ENCODE measurements around the gene TPRG1.

DNA sequence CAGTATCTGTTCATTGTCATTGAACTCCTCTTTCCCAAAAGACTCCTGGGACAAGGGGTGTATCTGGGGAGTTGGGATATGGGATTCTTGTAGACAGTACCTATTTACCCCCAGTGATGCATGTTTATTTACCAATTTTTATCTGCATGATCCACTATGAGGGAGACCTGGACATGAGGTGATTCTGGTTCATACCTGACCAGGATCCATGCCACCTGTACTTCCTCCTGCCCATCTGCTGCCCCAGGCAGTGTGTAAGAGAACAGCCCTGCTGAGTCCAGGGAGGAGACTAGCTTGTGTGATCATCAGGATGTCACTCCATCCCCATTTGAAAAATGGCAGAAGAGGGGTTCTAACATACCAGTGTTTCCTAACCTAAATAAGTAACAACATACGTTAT is 3.1 kb upstream of the TPRG1 start:
- TF ChIP-seq, protein P1, sequence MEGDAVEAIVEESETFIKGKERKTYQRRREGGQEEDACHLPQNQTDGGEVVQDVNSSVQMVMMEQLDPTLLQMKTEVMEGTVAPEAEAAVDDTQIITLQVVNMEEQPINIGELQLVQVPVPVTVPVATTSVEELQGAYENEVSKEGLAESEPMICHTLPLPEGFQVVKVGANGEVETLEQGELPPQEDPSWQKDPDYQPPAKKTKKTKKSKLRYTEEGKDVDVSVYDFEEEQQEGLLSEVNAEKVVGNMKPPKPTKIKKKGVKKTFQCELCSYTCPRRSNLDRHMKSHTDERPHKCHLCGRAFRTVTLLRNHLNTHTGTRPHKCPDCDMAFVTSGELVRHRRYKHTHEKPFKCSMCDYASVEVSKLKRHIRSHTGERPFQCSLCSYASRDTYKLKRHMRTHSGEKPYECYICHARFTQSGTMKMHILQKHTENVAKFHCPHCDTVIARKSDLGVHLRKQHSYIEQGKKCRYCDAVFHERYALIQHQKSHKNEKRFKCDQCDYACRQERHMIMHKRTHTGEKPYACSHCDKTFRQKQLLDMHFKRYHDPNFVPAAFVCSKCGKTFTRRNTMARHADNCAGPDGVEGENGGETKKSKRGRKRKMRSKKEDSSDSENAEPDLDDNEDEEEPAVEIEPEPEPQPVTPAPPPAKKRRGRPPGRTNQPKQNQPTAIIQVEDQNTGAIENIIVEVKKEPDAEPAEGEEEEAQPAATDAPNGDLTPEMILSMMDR (IDR thresholded peaks at IDR 0.05) = no peak
- no peak for TF ChIP-seq POLR2A (IDR thresholded peaks at IDR 0.05)

Measured in body of pancreas (tissue), 4 donors.